SK-N-SH (cell line): ENCODE results near the gene SERTAD2. TPM values are rescaled to one million over a fixed set of nuclear protein-coding genes. Genes with fewer than 3 reads are reported as not detected.

Source experiments
- CTCF ChIA-PET: fragments of 300-600, 350-600 bp; formaldehyde crosslinking; extraction: SDS; loops from one replicate; lab custom pipeline; 2021; lab: Yijun Ruan, JAX
- POLR2A ChIA-PET: fragments of 350-600 bp; sonication (Branson Sonifier 250); formaldehyde crosslinking; extraction: SDS; loops from one replicate; lab custom pipeline; 2020; ENCODE audit warnings: antibody characterized with exemption, inconsistent platforms; lab: Yijun Ruan, JAX
- DNase-seq: peaks from one replicate; pipeline ENCODE4 v3.0.0; 2012
- H2AFZ ChIP-seq: fragments of 200-600 bp; sonication (generic); 2 replicates; pipeline ENCODE4 v1.8.1; 2016; ENCODE audit warnings: antibody characterized with exemption, mild to moderate bottlenecking, low read depth
- H3F3A ChIP-seq: fragments of 200-600 bp; sonication (generic); replicated peaks from 2 replicates; pipeline ENCODE3; 2016; ENCODE audit warnings: antibody characterized with exemption, mild to moderate bottlenecking; ENCODE audit not compliant: insufficient read depth
- H3K27ac ChIP-seq, 2 experiments: fragments of 200-500 bp in 1 of 2; fragments of 200-600 bp in 1 of 2; sonication (Bioruptor generic) in 1 of 2; sonication (generic), shearing (Covaris generic) in 1 of 2; 2 replicates each; pipeline versions ENCODE4 v1.5.1 to v1.6.1; 2014 to 2016; ENCODE audit warnings: low read depth in 2 of 2, inconsistent platforms in 1 of 2, low read length in 1 of 2, mild to moderate bottlenecking in 1 of 2, mixed read lengths in 1 of 2
- H3K27me3 ChIP-seq: fragments of 200-600 bp; sonication (generic), shearing (Covaris generic); 2 replicates; pipeline ENCODE4 v1.6.1; 2016; ENCODE audit warnings: mixed run types; ENCODE audit not compliant: insufficient read depth
- H3K36me3 ChIP-seq, 2 experiments: fragments of 200-500 bp in 1 of 2; fragments of 200-600 bp in 1 of 2; sonication (Bioruptor generic) in 1 of 2; sonication (generic) in 1 of 2; replicated peaks in 1 of 2; 2 replicates each; pipeline versions ENCODE3 to v1.5.1; 2014 to 2016; ENCODE audit warnings: low read length in 1 of 2, mild to moderate bottlenecking in 1 of 2; ENCODE audit not compliant: insufficient read depth in 2 of 2, control insufficient read depth in 1 of 2
- H3K4me1 ChIP-seq, 2 experiments: fragments of 200-500 bp in 1 of 2; fragments of 200-600 bp in 1 of 2; sonication (Bioruptor generic) in 1 of 2; sonication (generic), shearing (Covaris generic) in 1 of 2; 2 replicates each; pipeline versions ENCODE4 v1.5.1 to v1.6.1; 2014 to 2016; ENCODE audit warnings: low read depth in 1 of 2, low read length in 1 of 2, mixed run types in 1 of 2; ENCODE audit not compliant: insufficient read depth in 2 of 2, control insufficient read depth in 1 of 2
- H3K4me2 ChIP-seq: fragments of 200-600 bp; sonication (generic), shearing (Covaris generic); 2 replicates; pipeline ENCODE4 v1.6.1; 2017; ENCODE audit warnings: mixed run types
- H3K4me3 ChIP-seq, 2 experiments: fragments of 200-500 bp in 1 of 2; fragments of 200-600 bp in 1 of 2; sonication (Bioruptor generic) in 1 of 2; sonication (generic), shearing (Covaris generic) in 1 of 2; 2 replicates each; pipeline versions ENCODE4 v1.5.1 to v1.8.1; 2014 to 2016; ENCODE audit warnings: low read depth in 2 of 2, inconsistent platforms in 1 of 2, low read length in 1 of 2, mild to moderate bottlenecking in 1 of 2, mixed read lengths in 1 of 2, moderate library complexity in 1 of 2
- H3K79me2 ChIP-seq: fragments of 200-600 bp; sonication (generic); 2 replicates; pipeline ENCODE4 v1.8.1; 2017; ENCODE audit warnings: mild to moderate bottlenecking; ENCODE audit not compliant: insufficient read depth
- H3K9ac ChIP-seq: fragments of 200-600 bp; sonication (generic); 2 replicates; pipeline ENCODE4 v1.6.1; 2017; ENCODE audit warnings: mixed run types
- H3K9me2 ChIP-seq: fragments of 200-600 bp; sonication (generic); 2 replicates; pipeline ENCODE4 v1.6.1; 2017; ENCODE audit warnings: mixed run types
- H3K9me3 ChIP-seq: fragments of 200-600 bp; sonication (generic); 2 replicates; pipeline ENCODE4 v1.6.1; 2017; ENCODE audit warnings: mixed run types, mild to moderate bottlenecking, moderate library complexity
- H4K20me1 ChIP-seq: fragments of 200-600 bp; sonication (generic); 2 replicates; pipeline ENCODE4 v1.6.1; 2017; ENCODE audit warnings: mild to moderate bottlenecking, mixed run types; ENCODE audit not compliant: insufficient read depth
- ELF1 ChIP-seq: IDR thresholded peaks from 2 replicates; pipeline ENCODE4 v1.4.0; 2012
- EP300 ChIP-seq, 2 experiments: IDR thresholded peaks; 2 replicates each; pipeline versions ENCODE4 v1.4.0 to v1.6.1; 2012; ENCODE audit warnings: borderline replicate concordance in 1 of 2, low read depth in 1 of 2, low read length in 1 of 2
- IRF3 ChIP-seq: fragments of 150-350 bp; IDR thresholded peaks from 2 replicates; pipeline ENCODE4 v1.6.1; 2016; ENCODE audit warnings: mild to moderate bottlenecking, low read depth, low read length
- NRF1 ChIP-seq: IDR thresholded peaks from 2 replicates; pipeline ENCODE4 v1.6.1; 2012; ENCODE audit warnings: low read depth, mild to moderate bottlenecking, low read length
- RCOR1 ChIP-seq: fragments of 150-350 bp; IDR thresholded peaks from 2 replicates; pipeline ENCODE4 v1.6.1; 2017; ENCODE audit warnings: antibody characterized with exemption, low read length
- RFX5 ChIP-seq: IDR thresholded peaks from 2 replicates; pipeline ENCODE4 v1.6.1; 2012; ENCODE audit warnings: mild to moderate bottlenecking, improper control_type of control experiment, low read length
- SMC3 ChIP-seq: IDR thresholded peaks from 2 replicates; pipeline ENCODE4 v1.6.1; 2012; ENCODE audit warnings: low read depth, low read length, improper control_type of control experiment
- TAF1 ChIP-seq: IDR thresholded peaks from 2 replicates; pipeline ENCODE4 v1.6.1; 2012; ENCODE audit warnings: low read depth, mild to moderate bottlenecking, low read length, moderate library complexity, borderline replicate concordance
- TCF12 ChIP-seq: IDR thresholded peaks from 2 replicates; pipeline ENCODE4 v1.4.0; 2012
- WGBS: methylation state at CpG from one replicate; pipeline ENCODE4 v1.1.6; 2017; ENCODE audit warnings: low lambda C conversion rate; 5-methylcytosine and 5-hydroxymethylcytosine counted together
- polyA plus RNA-seq, 3 experiments: library from polyadenylated mRNA; depleted of rRNA; stranded (reverse); fragments of >200 nt; gene quantifications; 2 replicates each; pipeline ENCODE4 v1.2.3, GENCODE V29; 2012
- TF ChIP-seq, protein P1 (sequence below): fragments of 200-600 bp; sonication (generic); IDR thresholded peaks from 2 replicates; pipeline ENCODE4 v1.6.1; 2017; ENCODE audit warnings: antibody characterized with exemption, mild to moderate bottlenecking, moderate library complexity
- TF ChIP-seq, protein P2 (sequence below): IDR thresholded peaks from 2 replicates; pipeline ENCODE4 v1.6.1; 2012; ENCODE audit warnings: mild to moderate bottlenecking, low read depth, low read length, moderate library complexity
- TF ChIP-seq, protein P3 (sequence below): IDR thresholded peaks from 2 replicates; pipeline ENCODE4; 2012

Gene SERTAD2
- polyA plus RNA-seq, 1 of the 3 experiments (the other 2 are of a cell fraction): 9.1 TPM

GRCh38 chr2:64696636-64697035 lies 42.9 kb upstream of the SERTAD2 start:
- ChIA-PET POLR2A (interaction anchor here (1.5 kb wide), 1 partner anchor 54 kb away, joined by 4 read pairs; no protein-coding TSS in a partner anchor), CTCF (interaction anchor here (0.9 to 1.6 kb wide), 6 partner anchors 9 to 50 kb away, joined by 3 to 5 read pairs (median 3); no protein-coding TSS in a partner anchor)

GRCh38 chr2:64695721-64696261 lies 42.1 kb upstream of the SERTAD2 start:
- peaks cover 0 to 13% of the 10 kb centered on the region in 2 experiments for H3K36me3 ChIP-seq
- peaks cover 17% of the 10 kb centered on the region for H3F3A ChIP-seq
- DNase-seq: no peak
- H3K4me2 ChIP-seq: no peak overlapping the region
- H3K4me1 ChIP-seq: peaks cover 0 to 15% of the 10 kb centered on the region in 2 experiments; a peak in 2 of 4 replicates
- no peaks in the 10 kb centered on the region for H3K79me2 ChIP-seq
- ChIA-PET POLR2A (interaction anchor here (1.5 kb wide), 1 partner anchor 55 kb away, joined by 4 read pairs; no protein-coding TSS in a partner anchor), CTCF (interaction anchor here (0.7 to 1.6 kb wide), 5 partner anchors 8 to 49 kb away, joined by 3 to 5 read pairs (median 3); no protein-coding TSS in a partner anchor)
- H3K27me3 ChIP-seq: no peaks in the 10 kb centered on the region
- H3K27ac ChIP-seq: no peak overlapping the region
- H2AFZ ChIP-seq: no peak overlapping the region
- no peak overlapping the region for H3K4me3 ChIP-seq
- no peaks in the 10 kb centered on the region for H3K9me2 ChIP-seq
- no peaks in the 10 kb centered on the region for H4K20me1 ChIP-seq
- 95% methylated on average over 1 of the region's 1 CpG for WGBS
- TF ChIP-seq RCOR1: no peak
- TF ChIP-seq TAF1: no peak
- TF ChIP-seq, protein P1, sequence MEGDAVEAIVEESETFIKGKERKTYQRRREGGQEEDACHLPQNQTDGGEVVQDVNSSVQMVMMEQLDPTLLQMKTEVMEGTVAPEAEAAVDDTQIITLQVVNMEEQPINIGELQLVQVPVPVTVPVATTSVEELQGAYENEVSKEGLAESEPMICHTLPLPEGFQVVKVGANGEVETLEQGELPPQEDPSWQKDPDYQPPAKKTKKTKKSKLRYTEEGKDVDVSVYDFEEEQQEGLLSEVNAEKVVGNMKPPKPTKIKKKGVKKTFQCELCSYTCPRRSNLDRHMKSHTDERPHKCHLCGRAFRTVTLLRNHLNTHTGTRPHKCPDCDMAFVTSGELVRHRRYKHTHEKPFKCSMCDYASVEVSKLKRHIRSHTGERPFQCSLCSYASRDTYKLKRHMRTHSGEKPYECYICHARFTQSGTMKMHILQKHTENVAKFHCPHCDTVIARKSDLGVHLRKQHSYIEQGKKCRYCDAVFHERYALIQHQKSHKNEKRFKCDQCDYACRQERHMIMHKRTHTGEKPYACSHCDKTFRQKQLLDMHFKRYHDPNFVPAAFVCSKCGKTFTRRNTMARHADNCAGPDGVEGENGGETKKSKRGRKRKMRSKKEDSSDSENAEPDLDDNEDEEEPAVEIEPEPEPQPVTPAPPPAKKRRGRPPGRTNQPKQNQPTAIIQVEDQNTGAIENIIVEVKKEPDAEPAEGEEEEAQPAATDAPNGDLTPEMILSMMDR: no peak
- TF ChIP-seq, protein P2, sequence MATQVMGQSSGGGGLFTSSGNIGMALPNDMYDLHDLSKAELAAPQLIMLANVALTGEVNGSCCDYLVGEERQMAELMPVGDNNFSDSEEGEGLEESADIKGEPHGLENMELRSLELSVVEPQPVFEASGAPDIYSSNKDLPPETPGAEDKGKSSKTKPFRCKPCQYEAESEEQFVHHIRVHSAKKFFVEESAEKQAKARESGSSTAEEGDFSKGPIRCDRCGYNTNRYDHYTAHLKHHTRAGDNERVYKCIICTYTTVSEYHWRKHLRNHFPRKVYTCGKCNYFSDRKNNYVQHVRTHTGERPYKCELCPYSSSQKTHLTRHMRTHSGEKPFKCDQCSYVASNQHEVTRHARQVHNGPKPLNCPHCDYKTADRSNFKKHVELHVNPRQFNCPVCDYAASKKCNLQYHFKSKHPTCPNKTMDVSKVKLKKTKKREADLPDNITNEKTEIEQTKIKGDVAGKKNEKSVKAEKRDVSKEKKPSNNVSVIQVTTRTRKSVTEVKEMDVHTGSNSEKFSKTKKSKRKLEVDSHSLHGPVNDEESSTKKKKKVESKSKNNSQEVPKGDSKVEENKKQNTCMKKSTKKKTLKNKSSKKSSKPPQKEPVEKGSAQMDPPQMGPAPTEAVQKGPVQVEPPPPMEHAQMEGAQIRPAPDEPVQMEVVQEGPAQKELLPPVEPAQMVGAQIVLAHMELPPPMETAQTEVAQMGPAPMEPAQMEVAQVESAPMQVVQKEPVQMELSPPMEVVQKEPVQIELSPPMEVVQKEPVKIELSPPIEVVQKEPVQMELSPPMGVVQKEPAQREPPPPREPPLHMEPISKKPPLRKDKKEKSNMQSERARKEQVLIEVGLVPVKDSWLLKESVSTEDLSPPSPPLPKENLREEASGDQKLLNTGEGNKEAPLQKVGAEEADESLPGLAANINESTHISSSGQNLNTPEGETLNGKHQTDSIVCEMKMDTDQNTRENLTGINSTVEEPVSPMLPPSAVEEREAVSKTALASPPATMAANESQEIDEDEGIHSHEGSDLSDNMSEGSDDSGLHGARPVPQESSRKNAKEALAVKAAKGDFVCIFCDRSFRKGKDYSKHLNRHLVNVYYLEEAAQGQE: no peak
- TF ChIP-seq IRF3: no peak
- no peak for TF ChIP-seq RFX5
- no peak for TF ChIP-seq EP300 (IDR thresholded peaks at IDR 0.05; ENCODE audit: borderline replicate concordance in 1 of 2, low read depth in 1 of 2, low read length in 1 of 2)
- peaks cover 16% of the 10 kb centered on the region for H3K9me3 ChIP-seq
- no peak overlapping the region for H3K9ac ChIP-seq

More at GRCh38 chr2:64696636-64697035, 42.9 kb upstream of the SERTAD2 start:
- peaks cover 7% of the 10 kb centered on the region for H3K9me3 ChIP-seq
- H3K27me3 ChIP-seq: no peaks in the 10 kb centered on the region
- no peak overlapping the region for H3K9ac ChIP-seq
- no peak for DNase-seq
- peaks cover 0 to 15% of the 10 kb centered on the region in 2 experiments; a peak in 2 of 4 replicates for H3K4me1 ChIP-seq
- 86% methylated on average over 1 of the region's 1 CpG for WGBS
- peaks cover 5% of the 10 kb centered on the region; the same call in 1 of the 2 replicates for H3K79me2 ChIP-seq
- TF ChIP-seq, protein P3, sequence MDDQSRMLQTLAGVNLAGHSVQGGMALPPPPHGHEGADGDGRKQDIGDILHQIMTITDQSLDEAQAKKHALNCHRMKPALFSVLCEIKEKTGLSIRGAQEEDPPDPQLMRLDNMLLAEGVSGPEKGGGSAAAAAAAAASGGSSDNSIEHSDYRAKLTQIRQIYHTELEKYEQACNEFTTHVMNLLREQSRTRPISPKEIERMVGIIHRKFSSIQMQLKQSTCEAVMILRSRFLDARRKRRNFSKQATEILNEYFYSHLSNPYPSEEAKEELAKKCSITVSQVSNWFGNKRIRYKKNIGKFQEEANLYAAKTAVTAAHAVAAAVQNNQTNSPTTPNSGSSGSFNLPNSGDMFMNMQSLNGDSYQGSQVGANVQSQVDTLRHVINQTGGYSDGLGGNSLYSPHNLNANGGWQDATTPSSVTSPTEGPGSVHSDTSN: no peak
- TF ChIP-seq SMC3: no peak
- no peak for TF ChIP-seq ELF1
- no peak for TF ChIP-seq NRF1
- no peak for TF ChIP-seq TCF12
- no peak for TF ChIP-seq RCOR1
- TF ChIP-seq, all 33 proteins: peak for 0
- Histone ChIP-seq H3K4me3 (no peak overlapping the region), H4K20me1 (no peaks in the 10 kb centered on the region), H3K27ac (no peak overlapping the region), H3K4me2 (no peak overlapping the region), H2AFZ (no peak overlapping the region), H3F3A (peaks cover 17% of the 10 kb centered on the region), H3K36me3 (peaks cover 0 to 6% of the 10 kb centered on the region in 2 experiments), H3K9me2 (no peaks in the 10 kb centered on the region)
